Measurements from ENCODE around the gene PCDH9. TPM values are rescaled to one million over a fixed set of nuclear protein-coding genes. Genes with fewer than 3 reads are reported as not detected.

PCDH9 gene
- total and polyA plus RNA-seq, 2 of the 4 experiments (the other 2 are of a cell fraction) = 2.2 to 10.2 TPM

- H2AK5ac ChIP-seq (ENCODE audit: low read depth, low read length) = no peak overlapping the region
- H3K9me1 ChIP-seq (ENCODE audit: insufficient read depth, low read length) = no peaks in the 10 kb centered on the region
- H3K23ac ChIP-seq (ENCODE audit: low read depth, low read length) = no peak overlapping the region
- no peak overlapping the region for H3K14ac ChIP-seq (replicated peaks; ENCODE audit: low read depth, low read length)
- WGBS, 2 experiments (ENCODE audit: extremely low coverage in 2 of 2, insufficient read length in 1 of 2) = no CpG with 5 or more reads among the region's 6 CpGs
- dilution Hi-C loops (cut with HindIII; ENCODE audit: low sequenced_read_pairs, unreplicated experiment) = no loop called here
- no peak overlapping the region for H3K27ac ChIP-seq (ENCODE audit: insufficient read depth, low read length)
- no peak overlapping the region for H4K91ac ChIP-seq (ENCODE audit: insufficient read depth, low read depth, low read length)
- no peak overlapping the region for H2BK20ac ChIP-seq (ENCODE audit: low read depth, low read length)
- H2BK15ac ChIP-seq (ENCODE audit: low read depth, low read length) = no peak overlapping the region
- H3K4me2 ChIP-seq (ENCODE audit: low read depth, low read length) = no peak overlapping the region
- H2BK120ac ChIP-seq (ENCODE audit: low read depth, low read length) = no peak overlapping the region
- DNase-seq (peak; percentile 48), ATAC-seq (ENCODE audit: low read depth) (no peak)
- no peak overlapping the region for H3K4me3 ChIP-seq (ENCODE audit: insufficient read depth, low read depth, low read length)
- H4K20me1 ChIP-seq (ENCODE audit: insufficient read depth, low read length) = no peaks in the 10 kb centered on the region
- no peak overlapping the region for H3K4ac ChIP-seq (ENCODE audit: low read depth, low read length)
- no peaks in the 10 kb centered on the region for H3K9me3 ChIP-seq (ENCODE audit: control insufficient read depth, insufficient read depth, low read length)
- H3K36me3 ChIP-seq (ENCODE audit: control insufficient read depth, insufficient read depth, low read length) = no peaks in the 10 kb centered on the region
- CTCF ChIA-PET = no interaction called here
- no TSS peak for BruUV-seq (replicated peaks)
- H3K27me3 ChIP-seq (ENCODE audit: control insufficient read depth, insufficient read depth, low read length) = no peaks in the 10 kb centered on the region
- no peak overlapping the region for H2BK5ac ChIP-seq (ENCODE audit: low read depth, low read length, poor library complexity, severe bottlenecking)
- in situ Hi-C loops (cut with MboI; ENCODE audit: low sequenced_read_pairs) = no loop called here
- no peaks in the 10 kb centered on the region for H3K4me1 ChIP-seq (ENCODE audit: control insufficient read depth, insufficient read depth, low read length)
- H2AFZ ChIP-seq (replicated peaks; ENCODE audit: low read length, poor library complexity) = no peak overlapping the region
- POLR2A ChIA-PET (ENCODE audit: unreplicated experiment) = no interaction called here
- H3K79me1 ChIP-seq (ENCODE audit: low read depth in 1 of 2, low read length in 2 of 2) = no peaks in the 10 kb centered on the region
- H4K5ac ChIP-seq (ENCODE audit: low read depth, low read length) = no peak overlapping the region
- no peak overlapping the region for H4K8ac ChIP-seq (ENCODE audit: low read depth in 2 of 2, low read length in 2 of 2)
- H3K9ac ChIP-seq (ENCODE audit: low read depth, low read length) = no peak overlapping the region
- intact Hi-C loops (cut with micrococcal nuclease) = no loop called here
- H3K56ac ChIP-seq (ENCODE audit: extremely low read depth, insufficient read depth, low read length) = no peak overlapping the region
- TF ChIP-seq RAD21 (IDR thresholded peaks at IDR 0.05; ENCODE audit: low read length) (no peak), CEBPB (IDR thresholded peaks at IDR 0.05; ENCODE audit: low read depth, low read length) (no peak), RFX5 (IDR thresholded peaks at IDR 0.05; ENCODE audit: low read depth, low read length) (no peak), RCOR1 (IDR thresholded peaks at IDR 0.05; ENCODE audit: insufficient replicate concordance, low read length) (no peak), SMC3 (IDR thresholded peaks at IDR 0.05; ENCODE audit: low read depth, low read length) (no peak), CTCF (conservative IDR thresholded peaks at IDR 0.05; ENCODE audit: low read depth, low read length) (no peak), MAZ (IDR thresholded peaks at IDR 0.05; ENCODE audit: borderline replicate concordance, low read depth, low read length) (no peak), POLR2A (IDR thresholded peaks at IDR 0.05; ENCODE audit: low read depth, low read length) (no peak), BHLHE40 (IDR thresholded peaks at IDR 0.05; ENCODE audit: low read depth, low read length) (no peak), CHD1 (IDR thresholded peaks at IDR 0.05; ENCODE audit: low read depth, low read length) (no peak), USF2 (IDR thresholded peaks at IDR 0.05; ENCODE audit: low read depth, low read length) (no peak)
- H2AK9ac ChIP-seq (replicated peaks; ENCODE audit: low read depth, low read length, poor library complexity) = no peak overlapping the region
- H3K18ac ChIP-seq (ENCODE audit: low read depth, low read length) = no peak overlapping the region
These were observed 655.5 kb downstream of the PCDH9 start for GRCh38 chr13:66574606-66575005.

Measured in IMR-90 (cell line).